ENCODE results near the gene MYBPH. TPM values are rescaled to one million over a fixed set of nuclear protein-coding genes. Genes with fewer than 3 reads are reported as not detected.

MYBPH gene
- total RNA-seq, 5 donors from 2014 or later (not counting 1 experiment from before 2014, with no cell fraction given) = not detected

DNA sequence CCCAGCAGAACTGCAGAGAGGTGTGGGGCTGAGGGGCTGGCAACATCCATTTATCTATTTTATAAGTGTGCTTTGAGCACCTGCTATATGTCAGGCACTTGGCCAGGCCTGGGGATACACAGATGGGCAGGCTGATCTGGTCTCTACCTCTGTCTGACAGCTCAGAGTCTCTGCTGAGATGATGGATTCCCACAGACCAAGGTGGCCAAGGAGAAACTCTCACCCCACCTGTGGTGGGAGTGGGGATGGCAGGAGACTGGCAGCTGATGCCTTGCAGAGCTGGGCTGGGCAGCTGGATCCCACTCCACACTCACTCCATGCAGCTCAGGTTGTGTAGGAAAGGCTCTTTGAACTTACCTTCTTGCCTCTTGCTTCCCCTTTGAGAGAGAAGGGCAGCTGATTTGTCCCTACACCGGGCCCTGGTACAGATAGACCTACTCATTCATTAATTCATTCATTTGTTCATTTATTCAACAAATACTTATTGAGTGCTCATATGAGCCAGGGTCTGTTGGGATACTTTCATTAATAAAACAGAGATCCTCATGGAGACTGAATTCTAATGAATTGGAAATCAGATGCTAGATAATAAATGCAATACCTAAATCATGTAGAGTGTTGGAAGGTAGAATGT is 39.1 kb downstream of the MYBPH start:
- Mint-ChIP-seq H3K4me1 (peaks cover 5 to 6% (median 6%) of the 10 kb centered on the region in 3 donors), H3K27ac (no peak overlapping the region), H3K36me3 (no peaks in the 10 kb centered on the region), H3K27me3 (peaks cover 9 to 12% of the 10 kb centered on the region in 2 donors), H3K4me3 (no peak overlapping the region), H3K9me3 (no peaks in the 10 kb centered on the region)
- ATAC-seq (replicated peaks in 1 of 4) = no peak
- no peaks in the 10 kb centered on the region for H3K9me3 ChIP-seq
- no peak overlapping the region for H3K27ac ChIP-seq (ENCODE audit: low read length)
- no peak overlapping the region for H3K4me3 ChIP-seq (ENCODE audit: control insufficient read depth in 1 of 2, extremely low read depth in 1 of 2, low read length in 1 of 2)
- no peaks in the 10 kb centered on the region for H3K36me3 ChIP-seq (ENCODE audit: control insufficient read depth in 2 of 2, extremely low read depth in 1 of 2, insufficient read depth in 1 of 2, low read length in 1 of 2)
- H3K4me1 ChIP-seq (ENCODE audit: control insufficient read depth in 1 of 2, extremely low read depth in 1 of 2, insufficient read depth in 2 of 2, low read length in 2 of 2) = peaks cover 0 to 5% of the 10 kb centered on the region in 2 experiments
- no peak for DNase-seq
- ChIA-PET POLR2A (no interaction called here), CTCF (no interaction called here)
- H3K27me3 ChIP-seq (replicated peaks in 1 of 2; ENCODE audit: control insufficient read depth in 2 of 2, extremely low read depth in 1 of 2, insufficient read depth in 2 of 2, low read length in 1 of 2) = peaks cover 0 to 46% of the 10 kb centered on the region in 2 experiments
- no CpG with 5 or more reads among the region's 1 CpG for WGBS (ENCODE audit: insufficient coverage)

DNA sequence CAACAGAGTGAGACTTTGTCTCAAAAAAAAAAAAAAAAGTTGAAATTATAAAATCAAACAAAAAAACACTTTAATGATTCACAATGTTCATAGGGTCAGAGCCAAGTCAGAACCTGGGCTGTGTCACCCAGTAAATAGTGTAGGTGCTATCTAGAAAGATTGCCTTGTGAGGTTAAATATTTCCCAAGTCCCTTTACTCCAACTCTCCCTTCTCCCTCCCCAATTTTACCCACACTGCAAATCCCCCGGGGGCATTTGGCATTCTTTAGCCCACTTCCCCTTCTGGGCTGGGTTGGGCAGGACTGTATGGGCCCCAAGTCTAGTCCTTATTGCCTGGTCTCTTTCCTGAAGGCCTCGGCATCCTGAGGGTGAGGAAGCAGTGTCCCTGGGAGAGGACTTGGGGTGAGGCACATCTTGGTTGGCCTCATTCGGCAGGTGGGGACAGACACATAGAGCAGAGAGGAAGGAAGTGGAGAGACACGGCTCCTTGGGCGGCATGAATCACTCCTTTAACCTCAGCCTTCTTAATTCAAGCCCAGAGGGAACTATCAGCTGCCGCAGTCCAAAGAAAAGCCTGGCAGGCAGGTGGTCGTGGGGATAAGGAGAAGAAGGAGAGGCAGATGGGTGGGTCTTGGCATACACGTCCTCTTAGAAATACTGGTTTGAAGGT is 39.9 kb downstream of the MYBPH start:
- DNase-seq = no peak

DNA sequence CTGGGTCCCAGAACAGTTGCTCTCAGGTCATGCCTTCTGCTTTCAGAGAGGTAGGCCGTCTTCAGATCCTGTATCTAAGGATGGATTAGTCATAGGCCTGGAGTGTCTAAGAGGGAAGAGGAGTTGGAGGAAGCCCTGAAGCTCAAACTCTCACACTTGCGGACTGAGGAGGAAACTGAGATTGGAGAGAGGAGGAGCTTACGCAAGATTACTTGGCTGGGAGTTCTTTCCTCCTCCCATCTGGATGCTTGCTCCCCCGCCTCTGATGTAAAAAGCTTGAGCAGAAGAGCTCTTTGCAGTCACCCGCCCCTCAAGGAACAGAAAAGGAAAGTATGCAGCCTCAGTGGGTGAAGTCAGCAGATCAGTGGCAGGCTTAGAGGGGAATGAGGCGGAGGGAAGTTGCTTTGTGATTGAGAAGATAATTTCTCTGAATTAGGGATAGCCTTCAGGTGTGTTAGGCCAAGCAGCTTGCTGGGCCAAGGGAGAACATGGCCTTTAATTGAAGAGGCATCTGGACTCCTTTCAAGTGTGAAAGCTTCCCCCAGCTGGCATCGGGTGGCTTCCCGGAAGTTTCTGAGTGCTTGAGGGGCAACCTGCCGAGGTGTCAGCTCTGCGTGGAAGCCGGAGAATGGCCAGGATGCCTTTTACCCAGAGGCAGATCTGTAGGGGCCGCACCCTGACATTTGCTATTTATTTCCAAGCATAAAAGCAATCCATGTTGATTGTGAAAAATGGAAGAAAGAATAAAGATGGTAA is 41.5 kb downstream of the MYBPH start:
- Mint-ChIP-seq H3K27me3 (peaks cover 13 to 22% of the 10 kb centered on the region in 2 donors), H3K36me3 (no peaks in the 10 kb centered on the region), H3K4me3 (no peak overlapping the region), H3K9me3 (no peaks in the 10 kb centered on the region), H3K4me1 (peaks cover 5 to 6% (median 6%) of the 10 kb centered on the region in 3 donors), H3K27ac (no peak overlapping the region)
- WGBS (ENCODE audit: insufficient coverage) = 86% methylated on average over 4 of the region's 12 CpGs
- H3K4me1 ChIP-seq (ENCODE audit: control insufficient read depth in 1 of 2, extremely low read depth in 1 of 2, insufficient read depth in 2 of 2, low read length in 2 of 2) = peaks cover 0 to 5% of the 10 kb centered on the region in 2 experiments
- H3K4me3 ChIP-seq (ENCODE audit: control insufficient read depth in 1 of 2, extremely low read depth in 1 of 2, low read length in 1 of 2) = no peak overlapping the region
- peaks cover 0 to 45% of the 10 kb centered on the region in 2 experiments for H3K27me3 ChIP-seq (replicated peaks in 1 of 2; ENCODE audit: control insufficient read depth in 2 of 2, extremely low read depth in 1 of 2, insufficient read depth in 2 of 2, low read length in 1 of 2)
- H3K36me3 ChIP-seq (ENCODE audit: control insufficient read depth in 2 of 2, extremely low read depth in 1 of 2, insufficient read depth in 1 of 2, low read length in 1 of 2) = no peaks in the 10 kb centered on the region
- no peaks in the 10 kb centered on the region for H3K9me3 ChIP-seq
- ChIA-PET CTCF (no interaction called here), POLR2A (no interaction called here)
- no peak for ATAC-seq (replicated peaks in 1 of 4)
- no peak for DNase-seq
- H3K27ac ChIP-seq (ENCODE audit: low read length) = no peak overlapping the region

More for the DNA sequence above, 39.9 kb downstream of the MYBPH start:
- ChIA-PET CTCF (no interaction called here), POLR2A (no interaction called here)
- Mint-ChIP-seq H3K4me3 (no peak overlapping the region), H3K27me3 (peaks cover 10 to 12% of the 10 kb centered on the region in 2 donors), H3K4me1 (peaks cover 5 to 6% (median 6%) of the 10 kb centered on the region in 3 donors), H3K36me3 (no peaks in the 10 kb centered on the region), H3K9me3 (no peaks in the 10 kb centered on the region), H3K27ac (no peak overlapping the region)
- 14% methylated on average over 2 of the region's 8 CpGs for whole genome bisulfite sequencing (ENCODE audit: insufficient coverage)
- peak in 1 of 4 experiments; percentile 26 for ATAC-seq (replicated peaks in 1 of 4)
- no peaks in the 10 kb centered on the region for H3K9me3 ChIP-seq
- H3K27ac ChIP-seq (ENCODE audit: low read length) = no peak overlapping the region
- peaks cover 0 to 5% of the 10 kb centered on the region in 2 experiments for H3K4me1 ChIP-seq (ENCODE audit: control insufficient read depth in 1 of 2, extremely low read depth in 1 of 2, insufficient read depth in 2 of 2, low read length in 2 of 2)
- H3K27me3 ChIP-seq (replicated peaks in 1 of 2; ENCODE audit: control insufficient read depth in 2 of 2, extremely low read depth in 1 of 2, insufficient read depth in 2 of 2, low read length in 1 of 2) = peaks cover 0 to 44% of the 10 kb centered on the region in 2 experiments
- H3K4me3 ChIP-seq (ENCODE audit: control insufficient read depth in 1 of 2, extremely low read depth in 1 of 2, low read length in 1 of 2) = no peak overlapping the region
- H3K36me3 ChIP-seq (ENCODE audit: control insufficient read depth in 2 of 2, extremely low read depth in 1 of 2, insufficient read depth in 1 of 2, low read length in 1 of 2) = no peaks in the 10 kb centered on the region

DNA sequence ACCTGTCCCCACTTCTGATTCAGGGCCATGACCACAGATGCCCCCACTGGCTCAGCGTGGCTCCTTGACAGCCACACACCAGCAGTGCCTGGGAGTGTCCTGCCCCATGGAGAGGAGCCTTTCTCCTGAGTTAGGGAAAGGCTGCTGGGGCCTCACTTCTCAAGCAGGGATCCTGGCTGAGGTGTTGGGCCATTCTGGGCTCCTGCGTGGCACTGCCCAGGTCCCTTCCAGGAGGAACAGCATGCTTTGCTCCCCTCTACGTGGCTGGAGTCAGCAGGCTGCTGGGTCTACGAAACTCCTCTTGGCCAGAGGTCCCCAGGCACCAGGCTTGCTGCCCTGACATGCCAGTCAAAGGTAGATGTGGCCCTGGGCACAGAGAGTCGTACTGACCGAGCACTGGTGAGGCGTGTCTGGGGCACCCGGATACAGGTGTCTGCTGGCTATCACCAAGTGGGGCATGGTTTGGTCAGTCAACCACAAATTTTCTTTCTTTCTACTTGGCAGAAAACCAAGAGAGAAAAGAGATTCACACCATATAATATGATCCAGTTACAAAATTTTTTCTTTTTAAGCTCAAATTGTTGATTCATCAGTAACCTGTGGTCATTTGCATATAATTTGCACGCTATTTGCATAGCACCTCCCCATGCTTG is 44.0 kb downstream of the MYBPH start:
- Mint-ChIP-seq H3K4me3 (no peak overlapping the region), H3K9me3 (no peaks in the 10 kb centered on the region), H3K27ac (no peak overlapping the region), H3K27me3 (peaks cover 26 to 41% of the 10 kb centered on the region in 2 donors), H3K4me1 (peaks cover 14 to 20% (median 15%) of the 10 kb centered on the region in 3 donors), H3K36me3 (no peaks in the 10 kb centered on the region)
- Histone ChIP-seq H3K36me3 (ENCODE audit: control insufficient read depth in 2 of 2, extremely low read depth in 1 of 2, insufficient read depth in 1 of 2, low read length in 1 of 2) (no peaks in the 10 kb centered on the region), H3K9me3 (no peaks in the 10 kb centered on the region), H3K4me3 (ENCODE audit: control insufficient read depth in 1 of 2, extremely low read depth in 1 of 2, low read length in 1 of 2) (no peak overlapping the region), H3K4me1 (ENCODE audit: control insufficient read depth in 1 of 2, extremely low read depth in 1 of 2, insufficient read depth in 2 of 2, low read length in 2 of 2) (peaks cover 0 to 15% of the 10 kb centered on the region in 2 experiments), H3K27ac (ENCODE audit: low read length) (no peak overlapping the region), H3K27me3 (replicated peaks in 1 of 2; ENCODE audit: control insufficient read depth in 2 of 2, extremely low read depth in 1 of 2, insufficient read depth in 2 of 2, low read length in 1 of 2) (peaks cover 0 to 68% of the 10 kb centered on the region in 2 experiments)
- CTCF ChIA-PET = no interaction called here
- no peak for DNase-seq
- ATAC-seq (replicated peaks in 1 of 4) = no peak
- WGBS (ENCODE audit: insufficient coverage) = 84% methylated on average over 7 of the region's 9 CpGs
- POLR2A ChIA-PET = no interaction called here

DNA sequence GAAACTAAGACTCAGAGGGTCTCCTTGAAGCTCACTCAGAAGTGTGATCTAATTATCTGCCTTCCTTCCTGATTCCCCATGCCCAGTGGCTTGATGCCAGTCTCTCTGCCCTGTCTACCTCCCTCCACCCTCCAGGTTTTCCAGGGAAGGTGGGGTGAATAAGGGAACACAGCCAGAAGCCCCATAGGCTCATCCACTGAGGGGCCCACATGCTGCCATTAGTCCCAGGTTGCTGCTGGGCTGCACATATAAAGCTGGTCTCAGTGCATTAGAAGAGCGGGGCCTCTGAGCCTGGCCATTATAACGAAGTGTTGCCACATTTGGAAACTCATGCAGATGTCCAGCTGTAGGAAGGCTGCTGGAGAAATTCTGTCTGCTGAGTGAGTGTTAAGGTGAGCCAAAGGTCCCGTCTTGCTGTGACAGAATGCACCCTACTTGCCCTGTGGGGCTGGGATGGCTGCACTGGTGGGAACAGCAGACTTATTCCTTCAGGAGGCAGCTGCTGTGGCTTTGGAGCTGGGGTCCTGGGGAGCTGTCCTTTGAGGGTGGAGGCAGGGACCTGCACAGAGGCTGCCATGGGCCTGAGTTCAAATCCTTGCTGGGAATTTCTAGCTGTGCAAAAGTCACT is 45.2 kb downstream of the MYBPH start:
- H3K27ac Mint-ChIP-seq = no peak overlapping the region
- peaks cover 9 to 15% (median 9%) of the 10 kb centered on the region in 3 donors for H3K4me1 Mint-ChIP-seq
- WGBS (ENCODE audit: insufficient coverage) = 58% methylated on average over 3 of the region's 3 CpGs
- Histone ChIP-seq H3K27me3 (replicated peaks in 1 of 2; ENCODE audit: control insufficient read depth in 2 of 2, extremely low read depth in 1 of 2, insufficient read depth in 2 of 2, low read length in 1 of 2) (peaks cover 2 to 71% of the 10 kb centered on the region in 2 experiments), H3K4me3 (ENCODE audit: control insufficient read depth in 1 of 2, extremely low read depth in 1 of 2, low read length in 1 of 2) (no peak overlapping the region), H3K4me1 (ENCODE audit: control insufficient read depth in 1 of 2, extremely low read depth in 1 of 2, insufficient read depth in 2 of 2, low read length in 2 of 2) (peaks cover 0 to 12% of the 10 kb centered on the region in 2 experiments), H3K9me3 (no peaks in the 10 kb centered on the region), H3K27ac (ENCODE audit: low read length) (no peak overlapping the region), H3K36me3 (ENCODE audit: control insufficient read depth in 2 of 2, extremely low read depth in 1 of 2, insufficient read depth in 1 of 2, low read length in 1 of 2) (no peaks in the 10 kb centered on the region)
- H3K36me3 Mint-ChIP-seq = no peaks in the 10 kb centered on the region
- ATAC-seq (replicated peaks in 1 of 4) (no peak), DNase-seq (no peak)
- POLR2A ChIA-PET = no interaction called here
- no peak overlapping the region for H3K4me3 Mint-ChIP-seq
- H3K27me3 Mint-ChIP-seq = peaks cover 35 to 50% of the 10 kb centered on the region in 2 donors
- H3K9me3 Mint-ChIP-seq = no peaks in the 10 kb centered on the region
- CTCF ChIA-PET = interaction anchor here in 1 of 2 donors (0.6 kb wide), 1 partner anchor 334 kb away, joined by 6 read pairs; no protein-coding TSS in a partner anchor

All from T-cell (primary cell).